ENCODE measurements around the gene LAIR1.
"Not testable (repeated sequence)": the region's sequence is repeated elsewhere in the genome, so short reads cannot be mapped to it uniquely, and the experiment has no call there.

Gene LAIR1

GRCh38 chr19:54364775-54365257, at the start of gene LAIR1:
Gene LAIR1, minus strand, starts transcription at chr19:54364931. Its CDS starts 127 bp downstream, at chr19:54364804.
- DNase-seq (ENCODE audit: low spot score) (no peak), FAIRE-seq (no peak)

- FAIRE-seq (no peak), DNase-seq (ENCODE audit: low spot score) (no peak)
Observed at GRCh38 chr19:54414156-54414555, 49.4 kb upstream of the LAIR1 start.

- FAIRE-seq (no peak), DNase-seq (ENCODE audit: low spot score) (no peak)
Observed at GRCh38 chr19:54412877-54413276, 48.1 kb upstream of the LAIR1 start.

GRCh38 chr19:54411033-54411432, 46.3 kb upstream of the LAIR1 start:
- FAIRE-seq = no peak
- no peak for DNase-seq (ENCODE audit: low spot score)

GRCh38 chr19:54408456-54409026, 43.8 kb upstream of the LAIR1 start:
- FAIRE-seq (no peak), DNase-seq (ENCODE audit: low spot score) (no peak)

GRCh38 chr19:54407780-54408179, 43.0 kb upstream of the LAIR1 start:
- DNase-seq (ENCODE audit: low spot score) (no peak), FAIRE-seq (no peak)

- no peak for FAIRE-seq
- DNase-seq (ENCODE audit: low spot score) = no peak
Observed at GRCh38 chr19:54405628-54406027, 40.9 kb upstream of the LAIR1 start.

GRCh38 chr19:54403054-54403453, 38.3 kb upstream of the LAIR1 start:
- no peak for FAIRE-seq
- DNase-seq (ENCODE audit: low spot score) = no peak

GRCh38 chr19:54400913-54401312, 36.2 kb upstream of the LAIR1 start:
- FAIRE-seq (no peak), DNase-seq (ENCODE audit: low spot score) (no peak)

GRCh38 chr19:54399189-54399588, 34.5 kb upstream of the LAIR1 start:
- DNase-seq (ENCODE audit: low spot score) (no peak), FAIRE-seq (no peak)

GRCh38 chr19:54395685-54396084, 31.0 kb upstream of the LAIR1 start:
- DNase-seq (ENCODE audit: low spot score) (no peak), FAIRE-seq (no peak)

- DNase-seq (ENCODE audit: low spot score) = no peak
- no peak for FAIRE-seq
Observed at GRCh38 chr19:54393381-54393780, 28.6 kb upstream of the LAIR1 start.

GRCh38 chr19:54392105-54392504, 27.4 kb upstream of the LAIR1 start:
- FAIRE-seq (no peak), DNase-seq (ENCODE audit: low spot score) (no peak)

GRCh38 chr19:54391589-54392061, 26.9 kb upstream of the LAIR1 start:
- FAIRE-seq = no peak
- no peak for DNase-seq (ENCODE audit: low spot score)

GRCh38 chr19:54390942-54391577, 26.3 kb upstream of the LAIR1 start:
- FAIRE-seq = no peak
- peak; percentile 40 for DNase-seq (ENCODE audit: low spot score)

- FAIRE-seq = no peak
- DNase-seq (ENCODE audit: low spot score) = no peak
Observed at GRCh38 chr19:54389553-54389952, 24.8 kb upstream of the LAIR1 start.

- FAIRE-seq (no peak), DNase-seq (ENCODE audit: low spot score) (no peak)
Observed at GRCh38 chr19:54388802-54389139, 24.0 kb upstream of the LAIR1 start.

GRCh38 chr19:54387991-54388801, 23.5 kb upstream of the LAIR1 start:
- FAIRE-seq = no peak
- DNase-seq (ENCODE audit: low spot score) = no peak

GRCh38 chr19:54383330-54383729, 18.6 kb upstream of the LAIR1 start:
- DNase-seq (ENCODE audit: low spot score) (no peak), FAIRE-seq (no peak)

GRCh38 chr19:54382041-54382440, 17.3 kb upstream of the LAIR1 start:
- not testable (repeated sequence) for DNase-seq (ENCODE audit: low spot score); FAIRE-seq

- no peak for DNase-seq (ENCODE audit: low spot score)
- FAIRE-seq = no peak
Observed at GRCh38 chr19:54380897-54381296, 16.2 kb upstream of the LAIR1 start.

GRCh38 chr19:54379187-54379678, 14.5 kb upstream of the LAIR1 start:
- DNase-seq (ENCODE audit: low spot score) = no peak
- FAIRE-seq = no peak

Data from urothelium cell line (cell line).